Loucy (cell line): ENCODE results near the gene ZER1.

Experiments
- CTCF ChIP-seq: fragments of 200-600 bp; sonication (generic); conservative IDR thresholded peaks from 2 replicates; pipeline ENCODE4 v1.5.1; 2014; ENCODE audit warnings: mild to moderate bottlenecking, antibody characterized with exemption, low read length
- EZH2phosphoT487 ChIP-seq: fragments of 200-600 bp; IDR thresholded peaks from 2 replicates; pipeline ENCODE4 v1.6.1; 2018; ENCODE audit warnings: antibody characterized with exemption, mild to moderate bottlenecking, moderate library complexity, borderline replicate concordance

- TF ChIP-seq CTCF (no peak), EZH2phosphoT487 (no peak)
Measured at GRCh38 chr9:128694344-128694743, 77.4 kb downstream of the ZER1 start.
